ENCODE results near the gene EDIL3. TPM values are rescaled to one million over a fixed set of nuclear protein-coding genes. Genes with fewer than 3 reads are reported as not detected.

The EDIL3 gene
- total RNA-seq, 4 donors from 2014 or later, result 5.6 to 38.9 (median 25.6) TPM

DNA sequence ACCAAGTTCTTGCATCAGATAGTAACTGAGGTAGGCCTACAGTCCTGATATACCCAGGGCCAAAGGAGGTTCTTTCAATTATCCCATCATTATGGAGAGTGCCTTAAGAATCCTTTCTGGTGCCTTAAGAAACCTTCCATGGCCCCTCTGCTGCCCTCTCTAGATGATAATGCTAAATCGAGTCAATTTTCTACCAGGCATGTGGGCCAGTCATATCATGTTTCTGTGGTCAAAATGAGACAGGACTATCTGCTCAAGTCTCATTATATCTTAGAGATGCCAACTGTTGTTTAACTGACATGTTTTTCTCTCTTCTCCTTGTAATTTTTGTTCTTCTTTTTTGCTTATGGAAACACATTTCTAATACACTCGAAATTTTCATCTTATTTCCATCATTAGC lies 127.6 kb downstream of the EDIL3 start:
- 57 to 85% methylated on average over 2 of the region's 2 CpGs for WGBS, 2 donors (ENCODE audit: low coverage in 1 of 2)
- intact Hi-C loops (cut with DNase I; ENCODE audit: low total_unique reads), result no loop called here
- Histone ChIP-seq H3K4me1 (peaks cover 0 to 9% (median 4%) of the 10 kb centered on the region in 4 donors), H3K27ac (no peak overlapping the region), H3K36me3 (no peaks in the 10 kb centered on the region), H3K4me3 (no peak overlapping the region), H3K27me3 (no peaks in the 10 kb centered on the region), H3K9me3 (no peaks in the 10 kb centered on the region)
- no peak for DNase-seq
- TF ChIP-seq EP300 (IDR thresholded peaks at IDR 0.05; ENCODE audit: low read depth) (no peak), POLR2AphosphoS5 (IDR thresholded peaks at IDR 0.05) (no peak), POLR2A (IDR thresholded peaks at IDR 0.05) (no peak)
- TF ChIP-seq, protein P1, sequence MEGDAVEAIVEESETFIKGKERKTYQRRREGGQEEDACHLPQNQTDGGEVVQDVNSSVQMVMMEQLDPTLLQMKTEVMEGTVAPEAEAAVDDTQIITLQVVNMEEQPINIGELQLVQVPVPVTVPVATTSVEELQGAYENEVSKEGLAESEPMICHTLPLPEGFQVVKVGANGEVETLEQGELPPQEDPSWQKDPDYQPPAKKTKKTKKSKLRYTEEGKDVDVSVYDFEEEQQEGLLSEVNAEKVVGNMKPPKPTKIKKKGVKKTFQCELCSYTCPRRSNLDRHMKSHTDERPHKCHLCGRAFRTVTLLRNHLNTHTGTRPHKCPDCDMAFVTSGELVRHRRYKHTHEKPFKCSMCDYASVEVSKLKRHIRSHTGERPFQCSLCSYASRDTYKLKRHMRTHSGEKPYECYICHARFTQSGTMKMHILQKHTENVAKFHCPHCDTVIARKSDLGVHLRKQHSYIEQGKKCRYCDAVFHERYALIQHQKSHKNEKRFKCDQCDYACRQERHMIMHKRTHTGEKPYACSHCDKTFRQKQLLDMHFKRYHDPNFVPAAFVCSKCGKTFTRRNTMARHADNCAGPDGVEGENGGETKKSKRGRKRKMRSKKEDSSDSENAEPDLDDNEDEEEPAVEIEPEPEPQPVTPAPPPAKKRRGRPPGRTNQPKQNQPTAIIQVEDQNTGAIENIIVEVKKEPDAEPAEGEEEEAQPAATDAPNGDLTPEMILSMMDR (IDR thresholded peaks at IDR 0.05), result no peak
- in situ Hi-C loops (cut with MboI; ENCODE audit: low pct_ligation_motif_present in 1 of 4, low pct_unique_long_range_greater_than_20kb in 1 of 4, low sequenced_read_pairs in 3 of 4), result loop anchor here in 2 of 4 donors (10.0 to 25.0 kb wide), 2 partner anchors 532 to 545 kb away; partner anchors contain the start of gene HAPLN1 (in 2 of the 2)

GRCh38 chr5:84255315-84255714 lies 129.4 kb downstream of the EDIL3 start:
- no peak overlapping the region for H3K4me3 ChIP-seq
- peaks cover 0 to 9% (median 4%) of the 10 kb centered on the region in 4 donors for H3K4me1 ChIP-seq
- no peaks in the 10 kb centered on the region for H3K36me3 ChIP-seq
- intact Hi-C loops (cut with DNase I; ENCODE audit: low total_unique reads), result no loop called here
- no peaks in the 10 kb centered on the region for H3K9me3 ChIP-seq
- no peak overlapping the region for H3K27ac ChIP-seq
- TF ChIP-seq POLR2AphosphoS5 (IDR thresholded peaks at IDR 0.05), result no peak
- TF ChIP-seq, protein P1 (IDR thresholded peaks at IDR 0.05), result peak in 3 of 5 experiments; percentile 15 to 38 (median 36)
- TF ChIP-seq POLR2A (IDR thresholded peaks at IDR 0.05), result no peak
- TF ChIP-seq EP300 (IDR thresholded peaks at IDR 0.05; ENCODE audit: low read depth), result no peak
- in situ Hi-C loops (cut with MboI; ENCODE audit: low pct_ligation_motif_present in 1 of 4, low pct_unique_long_range_greater_than_20kb in 1 of 4, low sequenced_read_pairs in 3 of 4), result loop anchor here in 2 of 4 donors (10.0 to 25.0 kb wide), 2 partner anchors 531 to 543 kb away; partner anchors contain the start of gene HAPLN1 (in 2 of the 2)
- no peak for DNase-seq
- no peaks in the 10 kb centered on the region for H3K27me3 ChIP-seq

DNA sequence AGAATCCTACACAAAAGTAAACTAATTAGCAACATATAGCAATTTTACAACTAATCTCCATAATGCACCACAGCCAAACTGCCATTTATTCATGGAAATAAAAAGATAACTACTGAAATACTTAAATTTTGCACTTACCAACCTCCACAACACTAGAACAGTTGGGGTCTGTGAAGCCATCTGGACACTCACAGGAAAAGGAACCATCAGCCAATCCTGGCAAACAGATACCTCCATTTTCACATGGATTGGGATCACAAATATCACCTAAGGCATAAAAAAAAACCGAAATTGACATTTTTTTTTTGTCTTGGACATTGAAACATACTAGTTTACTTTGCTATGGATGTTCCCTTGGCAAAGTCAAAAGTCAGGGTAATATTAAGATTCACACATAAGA lies 130.7 kb downstream of the EDIL3 start:
- no peak overlapping the region for H3K4me3 ChIP-seq

DNA sequence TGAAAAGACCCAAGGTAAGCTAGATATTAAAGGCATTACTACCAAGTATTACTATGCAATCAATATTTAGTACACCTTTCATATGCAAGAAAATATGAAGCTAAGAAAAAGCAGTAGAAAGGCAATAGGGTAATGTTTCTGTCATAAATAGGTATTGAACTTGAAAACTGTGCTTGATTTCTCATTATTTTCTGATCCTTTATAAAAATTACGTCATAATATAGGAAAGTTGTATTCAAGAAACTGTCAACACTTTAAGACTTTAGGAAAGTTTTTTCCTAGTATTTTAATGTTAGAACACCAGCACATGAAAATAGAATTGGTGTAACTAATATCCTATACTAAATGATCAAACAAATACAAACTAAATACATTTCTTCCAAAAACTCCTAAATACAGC lies 133.2 kb downstream of the EDIL3 start:
- Histone ChIP-seq H3K27me3 (no peaks in the 10 kb centered on the region), H3K4me1 (peaks cover 0 to 3% (median 0%) of the 10 kb centered on the region in 4 donors), H3K27ac (no peak overlapping the region), H3K9me3 (no peaks in the 10 kb centered on the region), H3K4me3 (no peak overlapping the region), H3K36me3 (no peaks in the 10 kb centered on the region)
- intact Hi-C loops (cut with DNase I; ENCODE audit: low total_unique reads), result no loop called here
- 85% methylated on average over 1 of the region's 1 CpG for WGBS, 2 donors (ENCODE audit: low coverage in 1 of 2)
- in situ Hi-C loops (cut with MboI; ENCODE audit: low pct_ligation_motif_present in 1 of 4, low pct_unique_long_range_greater_than_20kb in 1 of 4, low sequenced_read_pairs in 3 of 4), result loop anchor here in 2 of 4 donors (10.0 to 25.0 kb wide), 2 partner anchors 527 to 539 kb away; partner anchors contain the start of gene HAPLN1 (in 2 of the 2)
- TF ChIP-seq POLR2AphosphoS5 (IDR thresholded peaks at IDR 0.05) (no peak), EP300 (IDR thresholded peaks at IDR 0.05; ENCODE audit: low read depth) (no peak), POLR2A (IDR thresholded peaks at IDR 0.05) (no peak)
- TF ChIP-seq, protein P1 (IDR thresholded peaks at IDR 0.05), result no peak
- DNase-seq, result no peak

More for the DNA sequence above, 130.7 kb downstream of the EDIL3 start:
- Histone ChIP-seq H3K9me3 (no peaks in the 10 kb centered on the region), H3K36me3 (no peaks in the 10 kb centered on the region), H3K27ac (no peak overlapping the region), H3K27me3 (no peaks in the 10 kb centered on the region), H3K4me1 (peaks cover 0 to 3% (median 0%) of the 10 kb centered on the region in 4 donors)
- in situ Hi-C loops (cut with MboI; ENCODE audit: low pct_ligation_motif_present in 1 of 4, low pct_unique_long_range_greater_than_20kb in 1 of 4, low sequenced_read_pairs in 3 of 4), result loop anchor here in 2 of 4 donors (10.0 to 25.0 kb wide), 2 partner anchors 529 to 542 kb away; partner anchors contain the start of gene HAPLN1 (in 2 of the 2)
- intact Hi-C loops (cut with DNase I; ENCODE audit: low total_unique reads), result no loop called here
- 59 to 68% methylated on average over 1 of the region's 1 CpG for WGBS, 2 donors (ENCODE audit: low coverage in 1 of 2)
- TF ChIP-seq POLR2AphosphoS5 (IDR thresholded peaks at IDR 0.05) (no peak), POLR2A (IDR thresholded peaks at IDR 0.05) (no peak), EP300 (IDR thresholded peaks at IDR 0.05; ENCODE audit: low read depth) (no peak)
- TF ChIP-seq, protein P1 (IDR thresholded peaks at IDR 0.05), result no peak
- DNase-seq, result no peak
